HG03139 (cell line): ENCODE data around the gene MYADML2.

Source experiments
- ATAC-seq: cut with Tn5 transposase; IDR thresholded peaks from one replicate; pipeline ENCODE4 v1.9.1; 2021; ENCODE audit not compliant: unreplicated experiment

MYADML2 gene

DNA sequence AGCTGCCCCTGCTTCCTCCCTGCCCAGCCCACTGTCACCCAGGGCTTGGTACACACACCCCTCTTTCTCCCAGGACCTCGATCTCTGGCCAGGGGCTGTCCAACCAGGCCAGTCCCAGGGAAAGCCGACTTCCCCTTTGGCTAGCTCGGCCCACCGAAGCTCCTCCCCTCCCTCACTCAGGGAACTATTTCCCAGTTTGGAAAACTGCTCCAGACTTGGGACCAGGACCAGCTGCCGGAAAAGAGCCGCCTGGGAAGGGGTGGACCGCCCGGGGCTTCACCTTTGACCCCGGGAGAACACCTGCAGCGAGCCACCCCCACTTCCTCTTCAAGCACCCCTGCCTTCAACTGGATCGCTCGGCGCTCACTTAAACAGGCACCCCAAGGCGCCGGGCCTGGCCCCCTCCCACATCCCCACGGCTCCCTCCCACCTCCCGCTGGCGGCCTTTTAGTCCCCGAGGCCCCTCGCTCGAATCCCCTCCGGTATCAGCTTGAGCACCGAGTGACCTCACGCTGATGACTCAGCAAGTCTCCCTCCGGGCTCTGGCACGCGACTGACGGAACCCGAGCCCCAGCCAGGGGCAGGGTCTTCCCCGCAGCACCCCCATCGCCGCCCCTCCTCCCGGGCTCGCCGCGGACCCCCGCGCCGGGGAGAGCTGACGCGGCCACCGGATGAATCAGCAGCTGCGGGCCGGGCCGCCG, 20.4 kb downstream of the MYADML2 start:
- ATAC-seq, result no peak

- ATAC-seq, result no peak
These were observed 21.1 kb downstream of the MYADML2 start for GRCh38 chr17:81925860-81926450.

- ATAC-seq, result no peak
These were observed 22.2 kb downstream of the MYADML2 start for GRCh38 chr17:81924557-81925532.

GRCh38 chr17:81923302-81924260, 23.5 kb downstream of the MYADML2 start:
- no peak for ATAC-seq

DNA sequence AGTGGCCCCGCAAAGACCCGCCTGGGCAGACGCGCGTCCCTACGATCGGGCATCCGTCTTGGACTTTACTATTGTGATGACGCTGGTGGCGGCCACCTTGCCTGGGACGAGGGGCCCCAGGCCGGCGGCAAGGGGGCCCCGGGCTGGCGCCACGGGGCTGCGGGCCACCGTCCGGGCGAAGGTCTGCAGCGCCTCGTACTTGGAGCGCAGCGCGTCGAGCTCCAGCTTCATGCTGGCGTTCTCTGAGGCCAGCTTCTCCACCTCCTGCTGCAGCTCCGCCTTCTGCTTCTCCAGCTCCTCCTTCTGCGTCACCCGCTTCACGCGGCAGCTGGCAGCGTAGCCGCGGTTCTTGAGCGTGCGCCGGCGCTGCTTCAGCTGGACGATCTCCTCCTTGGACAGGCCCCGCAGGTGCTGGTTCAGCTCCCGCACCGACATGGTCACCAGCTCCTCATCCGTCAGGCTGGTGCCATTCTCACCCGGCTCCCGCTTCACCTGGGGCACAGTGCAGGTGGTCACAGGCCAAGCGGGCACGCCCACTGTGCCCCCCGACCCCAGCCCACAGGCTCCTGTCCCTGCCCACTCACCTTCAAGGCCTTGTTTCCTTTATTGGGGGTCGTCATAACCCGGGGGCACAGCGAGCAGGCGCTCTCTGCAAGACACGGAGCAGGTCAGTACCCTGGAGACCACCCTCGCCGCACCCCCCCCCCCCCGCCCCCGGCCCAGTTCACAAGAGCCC, 24.3 kb downstream of the MYADML2 start:
- no peak for ATAC-seq

DNA sequence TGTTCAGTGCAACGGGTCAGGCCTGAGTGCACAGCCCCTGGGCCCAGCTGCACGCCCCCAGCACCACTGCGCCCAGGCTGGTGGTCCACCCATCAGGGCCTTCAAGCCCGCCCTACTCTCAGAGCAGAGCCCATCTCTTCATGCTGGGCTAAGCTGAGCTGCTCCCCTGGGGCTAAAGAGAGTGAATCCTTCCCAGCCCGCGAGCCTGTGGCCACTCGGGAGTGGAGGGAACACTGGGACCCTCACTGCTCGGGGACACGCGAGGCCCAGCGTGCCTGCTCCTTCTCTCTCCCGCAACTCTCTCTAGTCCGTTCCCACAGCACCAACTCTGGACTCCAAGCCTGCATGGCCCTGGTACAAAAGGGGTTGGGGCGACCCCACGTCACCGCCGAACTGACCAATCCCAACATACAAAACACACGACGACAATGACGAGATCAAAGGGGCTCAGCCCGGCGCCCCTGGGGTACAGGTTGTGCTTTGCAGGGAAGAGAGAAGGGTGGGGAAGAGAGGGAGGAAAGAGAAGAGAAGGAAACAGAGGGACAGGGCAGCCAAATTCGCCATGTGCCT, 25.0 kb downstream of the MYADML2 start:
- ATAC-seq, result no peak

- ATAC-seq, result no peak
These were observed 25.5 kb downstream of the MYADML2 start for GRCh38 chr17:81921537-81921862.

- no peak for ATAC-seq
These were observed 26.2 kb downstream of the MYADML2 start for GRCh38 chr17:81920612-81921536.

DNA sequence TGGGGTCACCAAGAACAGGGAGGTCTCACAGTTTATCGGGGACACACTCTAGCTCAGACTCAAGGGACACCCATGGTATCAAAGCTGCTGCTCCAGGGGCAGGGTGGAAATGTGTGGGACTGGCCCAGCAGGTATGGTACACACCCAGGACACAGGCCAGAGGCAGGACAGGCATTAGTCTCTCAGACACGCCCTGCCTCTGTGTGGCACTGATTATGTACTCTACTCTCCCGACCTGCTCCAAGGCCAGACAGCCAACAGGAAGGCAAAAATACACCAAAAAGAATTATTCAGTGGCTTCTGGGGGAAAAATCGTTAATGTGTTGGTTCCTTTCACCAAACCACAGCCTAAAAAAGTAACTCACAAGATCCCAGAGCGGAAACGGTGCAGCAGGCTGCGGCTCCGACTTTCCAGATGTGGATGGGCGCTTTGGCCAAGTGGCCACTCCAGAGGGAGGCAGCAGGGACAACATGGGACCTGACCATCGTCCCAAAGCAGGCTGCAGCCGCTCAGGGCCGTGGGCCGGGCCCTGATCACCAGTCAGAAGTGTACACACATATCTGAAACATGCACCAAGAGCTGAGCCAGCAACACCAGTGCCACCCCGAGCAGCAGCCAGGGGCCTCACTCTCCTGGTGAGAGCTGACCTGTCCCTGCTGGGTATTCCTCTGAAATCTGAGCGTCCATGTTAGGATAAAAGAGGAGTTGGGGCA, 28.0 kb downstream of the MYADML2 start:
- ATAC-seq, result no peak

GRCh38 chr17:81918333-81918669, 28.7 kb downstream of the MYADML2 start:
- peak; percentile 5 for ATAC-seq

DNA sequence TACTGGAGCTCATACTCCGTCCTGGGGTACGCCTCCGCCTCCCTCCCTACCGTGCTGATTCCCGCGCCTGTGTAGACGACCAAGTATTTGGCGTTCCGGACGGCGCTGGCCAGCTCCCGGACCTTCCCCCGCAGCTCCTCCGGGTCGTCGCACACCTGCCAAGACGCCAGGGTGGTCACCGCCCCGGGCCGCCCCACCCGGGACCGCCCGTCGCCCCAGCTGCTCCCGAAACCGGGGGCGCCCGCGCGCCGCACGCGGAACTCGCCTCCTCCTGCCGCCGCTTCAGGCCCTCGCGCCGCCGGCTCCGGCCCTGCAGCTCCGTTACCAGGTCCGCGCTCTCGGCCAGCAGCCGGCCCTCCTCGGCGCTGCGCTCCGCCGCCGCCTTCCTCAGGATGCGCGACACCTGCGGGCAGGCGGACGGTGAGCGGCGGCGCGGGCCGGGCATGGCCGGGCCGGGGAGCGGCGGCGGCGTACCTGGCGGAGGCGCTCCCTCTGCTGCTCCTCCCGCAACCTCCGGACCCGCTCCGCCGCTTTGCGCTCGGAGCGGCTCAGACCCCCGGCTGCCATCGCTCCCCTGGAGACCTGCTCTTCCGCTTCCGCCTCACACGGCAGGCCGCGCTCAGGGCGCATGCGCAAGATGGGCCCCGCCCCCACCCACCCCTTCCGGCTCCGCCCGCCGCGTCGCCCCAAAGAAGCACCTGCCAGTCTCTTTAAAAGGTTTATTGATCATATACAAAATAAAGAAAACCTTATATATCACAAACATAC, 29.3 kb downstream of the MYADML2 start, which contains the start of gene SIRT7:
TSS of gene SIRT7 (minus strand) at position 612 of the 768 bp plus-strand sequence. CDS start at position 567, 45 bp downstream.
- peak; percentile 51 for ATAC-seq

DNA sequence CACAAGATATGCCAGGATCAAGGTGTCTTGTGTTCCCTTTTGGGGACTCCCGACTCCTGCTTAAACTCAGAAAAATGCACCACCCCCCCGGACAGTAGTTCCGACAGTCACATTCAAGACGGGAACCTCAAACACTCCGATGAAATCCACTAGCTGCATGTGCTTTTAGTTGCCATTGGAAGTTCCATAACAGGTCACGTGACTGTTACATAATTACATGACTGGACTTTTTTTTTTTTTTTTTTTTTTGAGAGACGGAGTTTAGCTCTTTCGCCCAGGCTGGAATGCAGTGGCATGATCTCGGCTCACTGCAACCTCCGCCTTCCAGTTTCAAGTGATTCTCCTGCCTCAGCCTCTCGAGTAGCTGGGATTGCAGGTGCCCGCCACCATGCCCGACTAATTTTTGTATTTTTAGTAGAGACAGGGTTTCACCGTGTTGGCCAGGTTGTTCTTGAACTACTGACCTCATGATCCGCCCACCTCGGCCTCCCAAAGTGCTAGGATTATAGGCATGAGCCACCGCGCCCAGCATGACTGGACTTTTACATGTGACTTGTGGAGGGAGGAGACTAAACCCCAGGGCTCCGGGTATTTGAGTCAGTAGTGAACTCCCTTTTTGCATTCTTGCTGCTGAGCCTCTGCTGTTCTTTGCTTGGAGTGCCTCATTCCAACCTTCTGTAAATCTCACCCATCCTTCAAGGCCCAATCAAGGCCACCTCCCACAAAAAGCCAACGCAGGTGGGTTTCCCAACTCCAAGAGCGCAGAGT, 30.6 kb downstream of the MYADML2 start:
- no peak for ATAC-seq

DNA sequence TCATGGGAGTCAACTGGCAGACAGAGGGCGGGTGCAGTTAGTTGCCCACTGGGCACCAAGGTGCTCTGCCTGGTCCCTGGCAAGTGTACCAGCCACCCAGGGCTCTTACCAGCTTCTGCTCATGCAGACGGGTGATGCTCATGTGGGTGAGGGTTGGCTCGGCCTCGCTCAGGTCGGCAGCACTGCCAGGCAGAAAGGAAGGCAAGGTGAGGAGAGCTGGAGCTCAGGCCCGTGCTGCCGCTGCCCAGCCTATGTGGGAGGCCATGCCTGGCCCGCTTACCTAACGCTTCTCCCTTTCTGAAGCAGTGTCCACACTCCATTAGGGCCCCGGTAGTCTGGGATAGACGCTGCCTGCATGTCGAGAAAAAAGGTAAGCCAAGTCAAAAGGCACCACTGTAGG, 31.7 kb downstream of the MYADML2 start:
- no peak for ATAC-seq

DNA sequence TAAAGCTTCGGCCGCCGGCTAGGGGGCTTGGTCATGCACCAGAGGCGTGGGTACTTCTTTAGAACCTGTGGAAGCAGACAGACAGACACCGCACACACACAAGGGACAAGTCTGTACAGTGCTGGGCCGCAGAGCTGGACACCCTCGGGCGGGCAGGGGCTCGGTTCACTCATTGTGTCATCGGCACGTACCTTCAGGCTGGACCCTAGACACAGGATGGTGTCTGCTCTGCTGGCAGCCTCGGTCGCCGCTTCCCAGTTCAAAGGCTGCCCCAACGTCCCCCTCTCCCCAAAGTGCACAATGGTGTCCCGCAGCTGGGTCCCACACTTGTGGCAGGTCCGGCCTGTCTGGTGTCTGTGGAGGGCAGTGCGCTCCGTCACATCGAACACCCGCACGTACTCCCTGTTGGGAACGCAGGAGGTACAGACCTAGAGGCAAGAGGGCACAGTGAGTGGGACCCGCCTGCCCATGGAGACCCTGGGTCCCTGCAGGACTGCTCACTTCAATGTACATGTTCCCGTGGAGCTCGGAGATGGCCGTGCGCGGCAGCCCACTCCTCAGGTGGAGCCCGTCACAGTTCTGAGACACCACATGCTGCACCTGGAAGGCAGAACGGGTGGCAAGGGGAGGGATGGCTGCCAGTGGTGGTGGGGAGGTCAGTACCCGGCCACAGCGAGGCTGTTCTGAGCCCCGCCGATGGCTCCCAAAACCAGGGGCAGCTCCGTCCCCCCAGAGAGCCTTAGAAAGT, 32.8 kb downstream of the MYADML2 start:
- no peak for ATAC-seq

DNA sequence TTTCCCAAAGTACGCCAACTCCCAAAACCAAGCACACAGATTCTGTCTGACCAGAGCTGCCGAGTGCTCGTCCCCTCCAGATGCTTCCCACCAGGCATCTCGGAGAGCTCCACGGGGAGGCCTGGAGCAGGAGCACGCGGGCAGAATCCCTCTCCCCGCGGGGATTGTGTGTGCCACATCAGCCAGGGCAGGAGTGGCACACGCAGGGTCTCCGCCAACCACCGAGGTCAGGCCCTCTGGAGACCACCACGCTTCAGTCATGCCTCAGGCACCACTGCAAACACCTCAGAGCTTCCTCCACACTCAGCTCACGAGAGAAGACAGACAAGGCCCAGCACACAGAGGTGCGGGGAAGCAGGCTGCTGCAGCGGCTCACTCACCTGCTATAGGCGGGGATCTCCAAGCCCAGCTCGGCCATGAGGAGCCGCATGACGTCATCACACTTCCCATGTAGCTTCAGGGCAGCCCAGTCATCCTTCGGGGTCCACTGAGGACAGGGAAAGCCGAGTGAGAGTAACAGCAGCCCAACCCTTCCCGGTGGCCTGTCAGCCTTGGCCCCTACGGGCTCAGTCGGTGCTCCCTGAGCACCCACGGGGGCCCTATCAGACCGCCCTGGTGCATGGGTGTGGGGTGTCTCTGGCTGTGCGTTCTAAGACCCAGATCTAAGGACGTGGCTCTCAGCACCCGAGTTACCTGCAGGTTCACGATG, 33.5 kb downstream of the MYADML2 start:
- no peak for ATAC-seq
